GM19025 (cell line): Measurements from ENCODE around the gene GGTLC3.
"Not testable (repeated sequence)": the region's sequence is repeated elsewhere in the genome, so short reads cannot be mapped to it uniquely, and the experiment has no call there.

ENCODE experiments used
- ATAC-seq: cut with Tn5 transposase; IDR thresholded peaks from one replicate; pipeline ENCODE4 v1.9.1; 2021; ENCODE audit warnings: mild to moderate bottlenecking, low read depth, moderate library complexity; ENCODE audit not compliant: unreplicated experiment

Gene GGTLC3

GRCh38 chr22:18522762-18523161, 4.8 kb upstream of the GGTLC3 start:
- ATAC-seq = not testable (repeated sequence)

- not testable (repeated sequence) for ATAC-seq
Measured at GRCh38 chr22:18513454-18513853, 4.5 kb downstream of the GGTLC3 start.

- not testable (repeated sequence) for ATAC-seq
Measured at GRCh38 chr22:18512378-18512777, 5.6 kb downstream of the GGTLC3 start.

- ATAC-seq = not testable (repeated sequence)
Measured at GRCh38 chr22:18511327-18511726, 6.6 kb downstream of the GGTLC3 start.

GRCh38 chr22:18496227-18496626, 21.7 kb downstream of the GGTLC3 start:
- not testable (repeated sequence) for ATAC-seq
